Ammon's horn (tissue), 1 donor: ENCODE data around the gene MED6.

Experiments
- DNase-seq: peaks from one replicate; pipeline ENCODE4 v3.0.0-alpha.2; 2016; ENCODE audit warnings: low spot score

Gene MED6, protein sequence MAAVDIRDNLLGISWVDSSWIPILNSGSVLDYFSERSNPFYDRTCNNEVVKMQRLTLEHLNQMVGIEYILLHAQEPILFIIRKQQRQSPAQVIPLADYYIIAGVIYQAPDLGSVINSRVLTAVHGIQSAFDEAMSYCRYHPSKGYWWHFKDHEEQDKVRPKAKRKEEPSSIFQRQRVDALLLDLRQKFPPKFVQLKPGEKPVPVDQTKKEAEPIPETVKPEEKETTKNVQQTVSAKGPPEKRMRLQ

DNA sequence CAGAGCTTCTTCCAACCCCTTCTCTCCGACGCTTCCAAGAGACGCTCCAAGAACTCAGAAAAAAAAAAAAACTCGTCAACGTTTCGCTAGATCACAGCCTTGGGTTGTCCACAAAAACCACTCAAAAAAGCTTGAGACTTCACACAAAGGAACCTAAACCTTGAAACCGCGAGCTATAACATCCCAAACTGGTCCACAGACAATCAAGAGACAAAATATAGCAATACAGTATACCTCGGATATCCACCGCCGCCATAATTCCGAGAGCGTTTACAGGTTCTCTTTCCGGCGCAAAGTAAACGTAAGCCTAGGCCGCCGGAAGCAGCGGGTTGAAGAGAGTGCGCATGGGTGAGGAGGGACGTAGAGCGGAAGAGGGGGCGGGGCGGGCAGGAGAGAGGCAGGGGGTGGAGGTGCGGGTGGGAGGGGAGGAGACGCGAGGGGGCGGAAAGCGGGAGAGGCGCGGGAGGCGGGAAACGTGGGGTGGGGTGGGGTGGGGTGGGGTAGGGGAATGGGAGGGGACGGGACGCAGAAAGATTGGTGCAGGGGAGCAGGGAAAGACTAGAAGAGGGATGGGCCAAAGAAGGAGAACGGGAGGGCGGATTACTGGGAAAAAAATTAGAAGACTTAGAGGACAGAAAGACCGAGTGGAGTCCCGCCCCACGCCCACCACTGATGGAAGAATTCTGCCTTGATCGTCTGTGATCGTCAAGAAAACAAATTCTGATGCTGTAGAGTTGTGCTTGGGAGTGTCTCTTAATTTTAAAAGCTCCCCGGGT lies at the start of gene MED6:
Gene MED6 (minus strand): TSS at position 274 of the 776 bp plus-strand sequence. CDS start 18 bp downstream, at position 256.
- DNase-seq = peak; percentile 93

- no peak for DNase-seq
Observed at GRCh38 chr14:70649803-70650202, 49.3 kb upstream of the MED6 start.

DNA sequence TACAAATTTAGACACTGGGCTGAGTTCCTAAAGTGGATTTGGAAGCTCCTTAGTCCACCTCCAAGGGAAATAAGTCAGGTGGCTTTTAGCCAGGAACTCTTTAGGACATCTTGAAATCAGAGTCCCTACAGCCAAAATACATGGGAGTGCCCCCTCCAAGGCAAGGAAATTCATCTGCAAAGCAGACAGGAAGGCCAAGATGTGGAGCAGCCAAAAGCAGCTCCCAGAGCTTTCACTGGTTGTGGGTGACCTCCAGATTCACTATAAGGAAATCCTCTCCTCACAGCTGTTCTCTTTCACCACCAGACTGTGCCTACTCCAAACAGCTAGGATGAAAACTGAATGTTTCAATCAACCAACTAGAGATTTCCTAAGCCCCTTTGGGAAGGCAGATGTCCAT lies 47.9 kb upstream of the MED6 start:
- no peak for DNase-seq

GRCh38 chr14:70646705-70647104 lies 46.2 kb upstream of the MED6 start:
- no peak for DNase-seq

DNA sequence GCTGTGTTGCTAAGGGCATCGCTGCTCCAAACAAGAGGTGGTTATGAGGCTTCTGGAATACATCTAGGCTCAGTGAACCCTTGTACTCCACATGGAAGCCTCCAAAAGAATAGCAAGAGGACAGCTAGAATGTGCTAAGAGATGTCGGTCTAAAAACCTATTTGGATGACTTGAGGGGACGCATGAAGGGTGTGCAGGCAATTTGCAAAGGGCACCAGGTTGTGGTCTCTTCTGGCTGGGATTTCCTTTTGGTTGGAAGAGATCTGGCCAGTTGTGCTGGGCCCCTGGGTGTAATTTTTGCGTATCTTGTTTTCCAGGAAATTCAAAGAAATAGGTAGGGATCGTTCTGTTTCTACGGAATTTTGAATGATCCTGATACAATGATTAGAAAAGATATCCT lies 45.4 kb upstream of the MED6 start:
- no peak for DNase-seq

DNA sequence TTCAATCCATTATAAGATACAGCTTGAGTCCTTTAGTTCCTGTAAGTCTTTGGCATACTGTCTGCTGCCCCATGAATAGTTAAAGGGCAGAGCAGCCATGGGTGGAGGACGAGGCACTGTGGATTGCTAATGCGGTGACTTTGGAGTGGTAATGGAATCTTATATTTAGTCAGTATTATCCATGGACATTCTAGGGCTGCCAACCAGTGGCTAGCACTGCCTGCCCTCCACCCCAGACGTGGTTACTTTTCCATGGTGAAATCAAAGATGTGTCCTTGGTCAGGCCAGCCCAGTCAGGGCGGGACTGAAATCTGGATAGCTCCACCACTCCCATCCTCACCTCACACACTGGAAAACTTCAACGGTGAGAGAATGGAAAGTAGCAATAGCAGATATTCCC lies 43.5 kb upstream of the MED6 start:
- no peak for DNase-seq

DNA sequence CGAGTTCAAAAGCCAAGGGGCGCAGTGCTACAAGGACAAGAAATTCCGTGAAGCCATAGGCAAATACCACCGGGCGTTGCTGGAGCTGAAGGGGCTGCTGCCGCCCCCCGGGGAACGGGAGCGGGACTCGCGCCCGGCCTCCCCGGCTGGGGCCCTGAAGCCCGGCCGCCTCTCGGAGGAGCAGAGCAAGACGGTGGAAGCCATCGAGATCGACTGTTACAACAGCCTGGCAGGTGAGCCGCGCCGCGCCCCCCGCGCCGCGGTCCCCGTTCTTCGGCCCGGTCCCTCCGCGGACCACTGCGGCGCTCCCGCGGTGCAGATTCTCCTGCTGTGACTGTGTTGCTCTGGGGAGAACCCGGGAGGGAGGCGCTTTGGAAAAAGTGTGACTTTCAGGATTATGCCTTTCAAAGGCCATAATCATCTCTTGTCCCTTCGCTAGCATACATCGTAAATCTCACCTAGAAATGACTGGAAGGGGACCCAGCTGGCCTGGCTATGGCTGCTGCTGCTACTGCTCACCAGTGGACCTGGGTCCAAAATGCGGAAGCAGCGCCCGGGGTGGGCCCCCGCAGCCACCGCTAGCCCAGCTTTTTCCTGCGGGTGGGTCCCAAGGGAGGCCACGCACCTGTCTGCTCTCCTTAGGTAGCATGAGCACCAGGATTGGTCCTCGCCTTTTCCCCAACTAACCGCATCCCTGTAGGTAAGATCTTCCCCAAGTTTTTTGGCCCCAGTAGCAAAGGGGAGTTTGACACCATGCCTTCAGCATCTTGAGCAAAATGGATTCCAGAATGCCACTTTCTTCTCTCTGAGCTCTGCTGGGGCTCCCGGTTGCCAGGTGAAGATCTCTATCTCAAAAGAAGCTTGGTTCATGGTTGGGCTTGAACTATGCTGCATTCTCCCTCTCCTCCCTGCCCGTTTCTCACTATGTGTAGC lies 42.1 kb upstream of the MED6 start:
- DNase-seq = no peak

DNA sequence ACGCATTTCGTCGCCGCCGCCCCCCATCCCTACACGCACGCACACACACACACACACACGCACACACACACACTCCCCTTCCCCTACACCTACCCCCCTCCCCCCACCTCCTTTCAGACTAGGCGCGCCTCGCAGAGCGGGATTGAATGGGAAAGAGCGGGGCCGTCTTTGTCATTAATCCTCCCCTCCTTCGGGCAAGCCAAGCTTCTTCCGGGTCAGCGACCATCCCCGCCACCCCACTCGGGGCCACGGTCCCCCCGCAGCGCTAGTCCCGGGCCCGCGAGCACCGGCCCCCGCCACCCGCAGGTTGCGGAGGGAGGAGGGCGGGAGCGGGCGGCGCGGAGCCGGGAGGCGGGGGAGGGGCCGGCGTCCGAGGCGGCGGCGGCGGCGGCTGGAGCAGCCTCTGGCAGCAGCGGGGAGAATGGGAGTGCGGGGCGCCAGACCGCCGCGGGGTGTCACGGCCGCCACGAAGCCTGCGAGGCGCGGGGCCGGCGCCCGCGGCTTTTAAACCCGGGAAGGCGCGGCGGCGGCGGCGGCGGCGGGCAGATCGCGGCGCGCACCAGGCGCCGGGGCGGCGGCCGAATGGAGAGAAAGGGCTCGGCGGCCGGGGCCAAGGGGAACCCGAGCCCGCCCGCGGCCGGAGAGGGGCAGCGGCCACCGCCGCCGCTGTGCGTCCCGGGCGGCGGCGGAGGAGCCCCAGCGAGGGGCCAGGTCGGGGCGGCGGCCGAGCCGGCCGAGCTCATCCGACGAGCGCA lies 41.3 kb upstream of the MED6 start, which contains the start of gene TTC9:
Gene TTC9 (plus strand): TSS at position 369 of the 755 bp plus-strand sequence. CDS start 214 bp downstream, at position 583.
- DNase-seq = peak; percentile 12

DNA sequence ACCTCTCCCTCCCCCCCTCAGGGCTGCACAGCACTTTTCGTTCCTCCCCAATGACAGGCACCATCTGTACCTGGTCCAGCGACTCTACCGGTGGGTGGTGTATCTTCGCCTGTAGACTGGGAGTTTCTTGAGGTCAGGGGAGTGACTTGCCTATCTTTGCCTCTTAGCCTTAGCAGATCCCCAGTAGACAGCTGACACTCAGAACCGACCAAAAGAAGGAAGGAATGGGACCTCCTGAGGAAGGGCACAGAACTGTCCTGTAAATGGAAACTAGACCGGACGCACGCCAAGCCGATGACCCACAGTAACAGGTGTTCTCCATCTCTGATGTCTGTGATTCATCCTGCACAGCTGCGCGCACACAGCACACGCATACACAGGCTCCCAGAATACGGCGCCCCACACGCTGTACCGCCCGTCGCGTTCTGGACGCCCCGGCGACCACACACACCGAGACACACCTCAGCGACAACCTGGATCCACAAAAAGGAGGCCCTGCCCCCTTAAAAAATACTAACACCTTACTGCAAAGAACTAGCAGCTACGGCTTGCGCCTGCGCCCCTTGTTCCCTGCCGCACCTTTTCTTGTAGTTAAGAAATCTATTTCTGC lies 40.6 kb upstream of the MED6 start:
- peak; percentile 14 for DNase-seq

DNA sequence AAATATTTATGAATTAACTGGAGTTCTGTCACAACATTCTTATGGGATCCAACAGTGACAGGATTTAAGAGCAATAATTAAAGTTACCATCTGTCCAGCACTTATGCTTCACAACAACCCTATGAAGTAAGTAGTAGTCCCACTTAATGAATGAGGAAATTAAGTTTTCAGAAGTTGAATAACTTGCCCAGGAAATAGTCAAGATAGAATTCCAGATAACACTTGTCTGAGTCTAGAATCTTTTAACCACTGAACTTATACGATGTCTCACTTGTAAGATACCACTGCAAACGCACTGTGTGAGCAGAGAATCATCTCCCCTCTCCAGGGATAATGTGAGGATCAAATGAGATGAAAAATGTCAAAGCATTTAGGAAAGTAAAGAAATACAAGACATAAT lies 38.0 kb upstream of the MED6 start:
- no peak for DNase-seq

- no peak for DNase-seq
Observed at GRCh38 chr14:70635971-70636595, 35.6 kb upstream of the MED6 start.

DNA sequence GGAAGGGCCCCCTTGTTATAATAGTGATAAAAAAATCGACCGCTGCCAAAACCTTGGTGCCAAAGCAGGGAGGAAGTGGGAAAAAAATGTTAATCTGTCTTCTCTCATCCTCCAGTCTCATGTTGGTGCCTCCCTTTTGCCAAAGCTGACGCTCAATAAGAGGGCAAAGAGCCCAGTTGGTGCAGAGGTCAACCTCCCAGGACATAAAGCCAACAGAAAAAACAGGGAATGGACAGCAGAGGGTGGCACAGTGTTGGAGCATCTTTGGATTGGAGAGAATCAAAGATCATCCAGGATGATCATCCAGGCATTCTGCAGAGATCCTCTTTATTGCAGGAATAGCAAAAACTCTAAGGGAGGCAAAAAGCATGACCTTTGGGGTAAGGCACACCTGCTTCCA lies 31.5 kb upstream of the MED6 start:
- DNase-seq = no peak

- DNase-seq = no peak
Observed at GRCh38 chr14:70624972-70625371, 24.5 kb upstream of the MED6 start.

DNA sequence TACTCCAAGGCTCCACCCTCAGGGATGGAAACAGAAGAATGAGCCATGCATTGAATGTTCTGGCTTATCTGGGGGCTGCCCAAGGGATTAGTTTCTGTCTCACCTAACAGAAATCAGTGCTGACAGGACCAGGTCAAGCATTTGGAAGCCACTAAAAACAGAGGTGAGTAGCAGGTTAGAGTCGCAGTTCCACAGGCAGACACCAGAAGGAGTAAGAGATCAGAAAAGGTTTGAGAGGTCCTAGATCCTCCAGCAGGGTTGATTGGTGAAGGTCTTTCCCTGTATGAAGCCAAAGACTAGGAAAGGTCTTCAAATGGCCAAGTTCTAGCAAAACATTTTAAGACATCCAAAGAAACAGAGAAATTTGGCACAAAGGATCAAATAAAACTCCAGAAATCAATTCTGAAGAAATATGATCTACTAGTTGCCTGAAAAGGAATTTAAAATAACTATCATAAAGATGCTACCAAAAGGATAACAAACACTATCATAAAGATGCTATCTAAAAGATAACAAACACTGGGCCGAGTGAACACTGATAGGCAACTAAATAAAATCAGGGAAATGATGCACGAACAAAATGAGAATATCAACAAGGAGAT lies 21.8 kb upstream of the MED6 start:
- no peak for DNase-seq

- no peak for DNase-seq
Observed at GRCh38 chr14:70619708-70620107, 19.3 kb upstream of the MED6 start.

DNA sequence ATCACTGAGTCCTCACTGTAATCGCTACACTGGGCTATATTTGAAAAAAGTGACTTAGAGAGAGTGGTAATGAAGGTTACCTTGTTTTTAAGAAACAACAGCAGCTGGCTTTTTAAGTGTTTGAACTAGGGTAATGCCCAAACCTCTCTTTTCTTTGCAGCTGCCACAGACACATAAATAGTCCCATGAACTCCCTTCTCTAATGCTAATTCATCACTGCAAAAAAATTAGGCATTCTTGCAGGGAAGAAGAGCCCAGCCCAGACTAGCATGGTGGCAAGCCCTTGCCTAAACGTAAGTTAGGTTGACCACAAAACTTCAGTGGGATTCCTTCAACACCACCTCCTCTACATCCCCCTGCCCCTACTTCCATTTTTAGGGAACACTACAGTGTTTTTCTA lies 17.9 kb upstream of the MED6 start:
- no peak for DNase-seq

DNA sequence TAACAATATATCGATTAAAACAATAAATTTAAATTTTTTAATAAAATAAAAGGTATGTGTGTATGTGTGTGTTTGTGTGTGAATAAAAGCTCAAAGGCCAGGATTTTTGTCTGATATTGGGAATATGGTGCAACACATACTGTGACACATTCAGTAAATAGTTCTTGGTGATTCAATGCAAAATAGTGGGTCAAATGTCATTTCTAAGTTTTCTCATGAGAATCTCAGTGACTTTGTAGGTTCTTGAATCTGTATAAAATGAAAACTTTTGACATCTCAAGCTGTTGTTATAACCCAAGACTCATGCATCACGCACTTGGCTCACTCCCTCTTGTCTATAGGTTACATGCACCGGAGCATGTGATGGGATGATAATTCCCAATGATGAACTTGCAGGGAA lies 16.2 kb upstream of the MED6 start:
- DNase-seq = no peak

DNA sequence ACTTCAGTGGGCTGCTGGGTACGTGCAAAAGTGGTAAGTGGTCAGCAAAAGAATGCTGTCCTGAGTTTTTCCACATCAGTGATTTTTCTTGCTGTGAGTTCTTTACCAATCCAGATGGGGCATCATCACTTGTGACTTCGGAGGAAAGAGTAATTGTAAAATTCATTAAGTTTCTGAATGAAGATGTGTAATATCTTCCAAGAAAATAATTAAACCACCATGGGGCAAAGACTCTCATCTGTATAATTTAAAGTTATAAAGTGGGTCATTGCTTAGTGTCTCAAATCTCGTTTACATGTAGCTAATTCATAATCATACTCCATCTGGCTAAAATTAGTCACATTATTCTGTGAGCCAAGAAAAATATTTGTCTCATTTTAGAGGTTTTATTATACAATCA lies 10.8 kb upstream of the MED6 start:
- DNase-seq = no peak

DNA sequence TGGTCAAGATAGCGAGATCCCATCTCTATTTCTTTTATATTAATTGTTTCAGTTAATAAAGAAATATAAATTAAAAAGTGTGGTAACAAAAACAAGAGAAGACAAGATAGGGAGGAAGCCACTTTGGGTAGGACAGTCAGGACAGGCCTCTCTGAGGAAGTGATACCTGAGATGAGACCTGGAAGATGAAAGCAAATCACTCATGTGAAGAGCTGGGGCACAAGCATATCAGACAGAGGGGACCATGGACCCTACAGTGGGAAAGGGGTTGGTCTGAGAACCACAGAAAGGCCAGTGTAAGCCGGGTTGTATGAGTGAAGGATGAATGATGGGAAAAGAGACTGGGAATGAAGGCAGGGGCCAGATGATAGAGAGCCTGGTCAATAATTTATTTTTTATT lies 1.8 kb upstream of the MED6 start:
- DNase-seq = no peak

DNA sequence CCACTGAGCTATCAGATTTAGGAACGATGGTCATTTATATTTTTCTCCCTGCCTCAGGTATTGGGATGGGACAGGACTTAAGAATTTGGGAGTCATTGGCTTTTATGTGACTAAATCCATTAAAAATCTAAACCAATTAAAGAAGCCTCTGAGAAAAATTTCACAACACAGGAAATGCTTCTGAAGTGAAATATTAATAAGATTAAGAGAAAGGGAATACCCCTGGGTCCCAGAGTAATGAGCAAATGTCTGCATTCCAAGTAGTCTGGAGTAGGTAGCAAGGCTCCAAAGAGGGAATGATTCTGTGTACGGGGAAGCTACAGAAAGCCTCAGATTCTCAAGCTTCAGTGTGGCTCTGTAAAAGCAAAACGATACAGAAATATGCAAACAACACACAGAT lies 707 bp upstream of the MED6 start:
- no peak for DNase-seq
